NCI-H446 (cell line): ENCODE results near the gene INSC.

Source experiments
- DNase-seq, 2 experiments: peaks; one replicate each; lab custom pipeline; 2025; lab: John Stamatoyannopoulos, UW

Gene INSC

GRCh38 chr11:15186146-15186545, 71.4 kb downstream of the INSC start:
- no peak for DNase-seq

GRCh38 chr11:15189189-15189588, 74.5 kb downstream of the INSC start:
- no peak for DNase-seq

- DNase-seq: no peak
These were observed 75.1 kb downstream of the INSC start for GRCh38 chr11:15189641-15190365.

GRCh38 chr11:15190611-15191010, 75.9 kb downstream of the INSC start:
- no peak for DNase-seq

- DNase-seq: no peak
These were observed 77.4 kb downstream of the INSC start for GRCh38 chr11:15192005-15192556.

GRCh38 chr11:15194671-15195415, 80.1 kb downstream of the INSC start:
- no peak for DNase-seq

GRCh38 chr11:15195454-15196200, 80.9 kb downstream of the INSC start:
- peak in 1 of 2 experiments; percentile 35 for DNase-seq

- no peak for DNase-seq
These were observed 82.0 kb downstream of the INSC start for GRCh38 chr11:15196704-15197103.

GRCh38 chr11:15197696-15198095, 83.0 kb downstream of the INSC start:
- DNase-seq: peak in 1 of 2 experiments; percentile 65

- peak; percentile 59 to 70 for DNase-seq
These were observed 83.6 kb downstream of the INSC start for GRCh38 chr11:15198284-15198683.

- DNase-seq: peak; percentile 67 to 88
These were observed 85.0 kb downstream of the INSC start for GRCh38 chr11:15199693-15200092.

- DNase-seq: no peak
These were observed 86.0 kb downstream of the INSC start for GRCh38 chr11:15200696-15201095.

GRCh38 chr11:15201586-15201985, 86.9 kb downstream of the INSC start:
- no peak for DNase-seq

GRCh38 chr11:15202626-15203025, 87.9 kb downstream of the INSC start:
- DNase-seq: no peak

GRCh38 chr11:15204711-15205110, 90.0 kb downstream of the INSC start:
- no peak for DNase-seq

- DNase-seq: no peak
These were observed 92.1 kb downstream of the INSC start for GRCh38 chr11:15206791-15207190.

GRCh38 chr11:15208378-15209222, 93.9 kb downstream of the INSC start:
- peak; percentile 64 to 88 for DNase-seq

- DNase-seq: no peak
These were observed 98.2 kb downstream of the INSC start for GRCh38 chr11:15212876-15213275.

- DNase-seq: no peak
These were observed 98.9 kb downstream of the INSC start for GRCh38 chr11:15213471-15214231.

- no peak for DNase-seq
These were observed 100.3 kb downstream of the INSC start for GRCh38 chr11:15215005-15215404.

- DNase-seq: no peak
These were observed 102.0 kb downstream of the INSC start for GRCh38 chr11:15216678-15217077.
